ENCODE measurements around the gene BEST1. TPM values are rescaled to one million over a fixed set of nuclear protein-coding genes. Genes with fewer than 3 reads are reported as not detected.

Gene BEST1
- total RNA-seq, 1 donor from 2014 or later, result 7.5 TPM

Other genes with a start within 250 kb of the BEST1 start
- gene MYRF, start 197.7 kb upstream of the BEST1 start, total RNA-seq (ENCODE audit: insufficient read depth, low replicate concordance), result 14.2 TPM
- 54.7 TPM for gene TMEM258, start 157.8 kb upstream of the BEST1 start, total RNA-seq (ENCODE audit: insufficient read depth, low replicate concordance)
- gene FEN1, start 157.4 kb upstream of the BEST1 start, total RNA-seq (ENCODE audit: insufficient read depth, low replicate concordance), result 2.6 TPM
- gene FADS1, start 133.3 kb upstream of the BEST1 start, total RNA-seq (ENCODE audit: insufficient read depth, low replicate concordance), result 33.0 TPM
- gene FADS2, start 122.1 kb upstream of the BEST1 start, total RNA-seq (ENCODE audit: insufficient read depth, low replicate concordance), result 46.2 TPM
- gene FADS3, start 58.8 kb upstream of the BEST1 start, total RNA-seq (ENCODE audit: insufficient read depth, low replicate concordance), result 32.0 TPM
- 10.1 TPM for gene RAB3IL1, start 32.8 kb upstream of the BEST1 start, total RNA-seq (ENCODE audit: insufficient read depth, low replicate concordance)
- 516 TPM for gene FTH1, start 17.3 kb downstream of the BEST1 start, total RNA-seq (ENCODE audit: insufficient read depth, low replicate concordance)
- gene INCENP, start 173.7 kb downstream of the BEST1 start, total RNA-seq (ENCODE audit: insufficient read depth, low replicate concordance), result 11.6 TPM
- not detected for gene SCGB1D1, start 239.9 kb downstream of the BEST1 start, total RNA-seq (ENCODE audit: insufficient read depth, low replicate concordance)